GM18861 (cell line): Measurements from ENCODE around the gene DENND1A.
"Not testable (repeated sequence)": the region's sequence is repeated elsewhere in the genome, so short reads cannot be mapped to it uniquely, and the experiment has no call there.

Source experiments
- ATAC-seq: cut with Tn5 transposase; IDR thresholded peaks from one replicate; pipeline ENCODE4 v1.9.1; 2021; ENCODE audit not compliant: unreplicated experiment

The DENND1A gene

GRCh38 chr9:123925161-123925560, 4.8 kb downstream of the DENND1A start:
- no peak for ATAC-seq

- ATAC-seq: no peak
These were observed 5.2 kb downstream of the DENND1A start for GRCh38 chr9:123924727-123925126.

- no peak for ATAC-seq
These were observed 6.0 kb downstream of the DENND1A start for GRCh38 chr9:123923884-123924283.

- no peak for ATAC-seq
These were observed 6.5 kb downstream of the DENND1A start for GRCh38 chr9:123923377-123923776.

GRCh38 chr9:123922911-123923310, 7.0 kb downstream of the DENND1A start:
- ATAC-seq: no peak

- ATAC-seq: no peak
These were observed 7.5 kb downstream of the DENND1A start for GRCh38 chr9:123922431-123922830.

GRCh38 chr9:123914517-123915196, 15.3 kb downstream of the DENND1A start:
- ATAC-seq: no peak

- no peak for ATAC-seq
These were observed 17.6 kb downstream of the DENND1A start for GRCh38 chr9:123912167-123912897.

GRCh38 chr9:123911024-123911423, 18.9 kb downstream of the DENND1A start:
- no peak for ATAC-seq

GRCh38 chr9:123909192-123909591, 20.7 kb downstream of the DENND1A start:
- not testable (repeated sequence) for ATAC-seq

- ATAC-seq: not testable (repeated sequence)
These were observed 26.4 kb downstream of the DENND1A start for GRCh38 chr9:123903550-123903949.

- ATAC-seq: no peak
These were observed 35.1 kb downstream of the DENND1A start for GRCh38 chr9:123894822-123895221.

- ATAC-seq: no peak
These were observed 36.0 kb downstream of the DENND1A start for GRCh38 chr9:123893831-123894460.

GRCh38 chr9:123893115-123893514, 36.8 kb downstream of the DENND1A start:
- ATAC-seq: no peak

- no peak for ATAC-seq
These were observed 42.1 kb downstream of the DENND1A start for GRCh38 chr9:123887837-123888236.

GRCh38 chr9:123885834-123886233, 44.1 kb downstream of the DENND1A start:
- not testable (repeated sequence) for ATAC-seq

GRCh38 chr9:123883634-123884033, 46.3 kb downstream of the DENND1A start:
- no peak for ATAC-seq

GRCh38 chr9:123881604-123882003, 48.3 kb downstream of the DENND1A start:
- ATAC-seq: no peak

- ATAC-seq: no peak
These were observed 49.5 kb downstream of the DENND1A start for GRCh38 chr9:123880420-123880819.

GRCh38 chr9:123876750-123877149, 53.2 kb downstream of the DENND1A start:
- no peak for ATAC-seq

GRCh38 chr9:123872710-123873109, 57.2 kb downstream of the DENND1A start:
- ATAC-seq: no peak

GRCh38 chr9:123871781-123872180, 58.1 kb downstream of the DENND1A start:
- no peak for ATAC-seq
